K562 (cell line): ENCODE data around the gene DNASE1L1. TPM values are rescaled to one million over a fixed set of nuclear protein-coding genes. Genes with fewer than 3 reads are reported as not detected.

ENCODE experiments used
- BRCA1 ChIP-seq, 2 experiments: fragments of 450-650 bp in 1 of 2; sonication (generic) in 1 of 2; formaldehyde crosslinking in 1 of 2; IDR thresholded peaks; 2 replicates each; pipeline versions ENCODE4 v1.5.0 to v1.6.1; 2017 to 2020; ENCODE audit warnings: mild to moderate bottlenecking in 1 of 2, missing genetic modification reagents in 1 of 2
- BRF1 ChIP-seq: IDR thresholded peaks from 3 replicates; pipeline ENCODE4 v1.6.1; 2011; ENCODE audit warnings: borderline replicate concordance, mild to moderate bottlenecking; ENCODE audit not compliant: insufficient read length; ENCODE audit errors: extremely low read depth
- CCNT2 ChIP-seq: IDR thresholded peaks from 2 replicates; pipeline ENCODE4 v1.6.1; 2011; ENCODE audit warnings: borderline replicate concordance, low read depth, mild to moderate bottlenecking, moderate library complexity, mixed read lengths, low read length; ENCODE audit not compliant: insufficient read length; ENCODE audit errors: extremely low read depth
- GABPA ChIP-seq: fragments of 200-800 bp; sonication (Bioruptor generic); conservative IDR thresholded peaks from 2 replicates; pipeline ENCODE4 v1.6.1; 2016; ENCODE audit warnings: low read depth, missing genetic modification characterization, missing compliant biosample characterization
- JUND ChIP-seq, 2 experiments: IDR thresholded peaks; 2 replicates in 1 of 2; 3 replicates in 1 of 2; pipeline ENCODE4 v1.6.1; 2011; ENCODE audit warnings: borderline replicate concordance in 2 of 2, low read depth in 2 of 2, low read length in 2 of 2, improper control_type of control experiment in 1 of 2, missing biosample characterization in 1 of 2, missing genetic modification characterization in 1 of 2, missing genetic modification reagents in 1 of 2
- NFATC3 ChIP-seq: fragments of 450-650 bp; IDR thresholded peaks from 2 replicates; pipeline ENCODE4 v1.6.1; 2017; ENCODE audit warnings: mild to moderate bottlenecking
- OTX1 ChIP-seq: fragments of 450-650 bp; formaldehyde crosslinking; IDR thresholded peaks from 2 replicates; pipeline ENCODE4 v1.4.0; 2022; ENCODE audit warnings: mild to moderate bottlenecking
- PHF8 ChIP-seq: fragments of 200-600 bp; sonication (generic); IDR thresholded peaks from 2 replicates; pipeline ENCODE4 v1.6.1; 2012; ENCODE audit warnings: mixed run types, mild to moderate bottlenecking, inconsistent platforms, low read length, moderate library complexity, borderline replicate concordance
- SMAD4 ChIP-seq: fragments of 250-450 bp; sonication (Bioruptor Pico); conservative IDR thresholded peaks from 2 replicates; pipeline ENCODE4 v1.8.0; 2021; ENCODE audit warnings: inconsistent platforms, mild to moderate bottlenecking, moderate library complexity
- YBX1 ChIP-seq: fragments of 450-650 bp; IDR thresholded peaks from 2 replicates; pipeline ENCODE4 v1.7.1; 2016; ENCODE audit warnings: mild to moderate bottlenecking
- ZBTB7A ChIP-seq: IDR thresholded peaks from 2 replicates; pipeline ENCODE4 v1.6.1; 2011; ENCODE audit warnings: low read depth, mild to moderate bottlenecking, low read length, moderate library complexity, borderline replicate concordance; ENCODE audit not compliant: control insufficient read depth
- polyA plus RNA-seq, 8 experiments: library from polyadenylated mRNA; depleted of rRNA in 4 of 8; stranded (reverse) in 5 of 8; unstranded in 3 of 8; fragments of >200 nt; fragmentation: Nextera tagmentation in 2 of 8; fragmentation: Illumina TruSeq in 1 of 8; extraction: Ambion mirVana in 2 of 8; extraction: Trizol in 1 of 8; gene quantifications; 2 replicates each; pipeline versions ENCODE4 v1.2.1 to v1.2.3, GENCODE V29; 2011 to 2014; ENCODE audit warnings: inconsistent platforms in 1 of 8, missing spikeins in 1 of 8
- total RNA-seq, 7 experiments: library from RNA; depleted of rRNA in 6 of 7; stranded (reverse); fragments of >200 nt in 6 of 7; fragmentation: Illumina TruSeq in 2 of 7; extraction: Trizol in 2 of 7; gene quantifications; 2 replicates each; pipeline versions ENCODE4 v1.2.1 to v1.2.3, GENCODE V29; 2011 to 2021; ENCODE audit warnings: low replicate concordance in 1 of 7
- TF ChIP-seq, protein P1 (sequence below): fragments of 450-650 bp; formaldehyde crosslinking; IDR thresholded peaks from 2 replicates; pipeline ENCODE4 v1.4.0; 2022; ENCODE audit warnings: missing genetic modification characterization
- TF ChIP-seq, protein P2 (sequence below): fragments of 250-450 bp; sonication (Bioruptor Pico); IDR thresholded peaks from 2 replicates; pipeline ENCODE4 v1.4.0; 2020; ENCODE audit warnings: mild to moderate bottlenecking
- TF ChIP-seq, protein P3 (sequence below), 2 experiments: fragments of 450-650 bp; IDR thresholded peaks; 2 replicates each; pipeline ENCODE4 v1.6.1; 2016
- TF ChIP-seq, protein P4 (sequence below), 3 experiments: fragments of 200-800 bp in 1 of 3; fragments of 250-450 bp in 1 of 3; fragments of 450-650 bp in 1 of 3; sonication (Bioruptor Pico) in 1 of 3; sonication (Bioruptor generic) in 1 of 3; formaldehyde crosslinking in 1 of 3; IDR thresholded peaks; 2 replicates each; pipeline versions ENCODE4 v1.6.1 to v1.8.0; 2016 to 2022; ENCODE audit warnings: mild to moderate bottlenecking in 2 of 3, missing genetic modification characterization in 2 of 3, missing compliant biosample characterization in 1 of 3, moderate library complexity in 1 of 3
- TF ChIP-seq, protein P5 (sequence below): fragments of 250-450 bp; sonication (Bioruptor Pico); IDR thresholded peaks from 2 replicates; pipeline ENCODE4 v1.6.1; 2021; ENCODE audit warnings: mild to moderate bottlenecking

Gene DNASE1L1
- total and polyA plus RNA-seq, 9 of the 15 experiments (the other 6 are each of a cell fraction or from before 2014, with no cell fraction given): 0.73 to 12.6 (median 7.9) TPM

DNA sequence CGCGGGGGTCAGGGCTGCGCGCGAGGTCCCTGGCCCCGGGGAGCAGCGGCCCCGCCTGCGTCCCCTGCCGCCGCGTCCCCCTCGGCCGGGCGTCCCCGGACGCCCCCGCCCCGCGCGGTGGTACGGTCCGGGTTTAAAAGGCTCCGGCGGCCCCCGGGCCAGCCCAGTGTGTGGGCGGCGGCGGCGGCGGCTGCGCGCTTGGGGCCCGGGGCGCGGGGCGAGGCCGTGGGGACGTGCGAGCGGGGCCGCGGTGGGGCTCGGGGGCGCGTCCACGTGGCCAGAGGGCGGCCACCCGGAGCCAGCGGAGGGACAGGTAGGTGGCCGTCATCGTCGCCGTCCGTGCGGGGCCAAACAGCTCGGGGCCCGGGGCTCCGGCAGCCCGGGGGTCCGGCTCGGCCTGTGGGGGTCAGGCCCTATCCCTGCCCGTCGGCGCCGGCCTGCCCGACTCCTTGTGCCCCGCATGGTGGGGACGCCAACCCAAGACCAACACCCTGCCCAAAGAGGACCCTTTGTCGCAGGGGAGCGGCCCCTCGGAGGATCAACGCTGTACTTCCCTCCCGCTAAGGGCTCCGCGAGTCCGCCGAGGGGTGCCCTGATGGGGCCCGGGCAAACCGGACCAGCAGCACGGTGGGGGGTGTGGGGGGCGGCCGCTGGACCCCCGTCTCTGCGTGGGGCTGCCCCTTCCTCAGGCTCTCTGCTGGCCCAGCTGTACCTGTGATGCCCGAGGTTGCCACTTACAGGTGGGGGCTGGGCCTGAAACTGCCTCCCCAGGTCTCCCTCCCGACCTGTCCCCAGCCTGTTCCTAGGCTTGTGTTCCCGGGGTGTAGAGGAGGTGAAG lies 49.3 kb upstream of the DNASE1L1 start, which contains the start of gene PLXNA3 (continued):
- TF ChIP-seq, protein P1, sequence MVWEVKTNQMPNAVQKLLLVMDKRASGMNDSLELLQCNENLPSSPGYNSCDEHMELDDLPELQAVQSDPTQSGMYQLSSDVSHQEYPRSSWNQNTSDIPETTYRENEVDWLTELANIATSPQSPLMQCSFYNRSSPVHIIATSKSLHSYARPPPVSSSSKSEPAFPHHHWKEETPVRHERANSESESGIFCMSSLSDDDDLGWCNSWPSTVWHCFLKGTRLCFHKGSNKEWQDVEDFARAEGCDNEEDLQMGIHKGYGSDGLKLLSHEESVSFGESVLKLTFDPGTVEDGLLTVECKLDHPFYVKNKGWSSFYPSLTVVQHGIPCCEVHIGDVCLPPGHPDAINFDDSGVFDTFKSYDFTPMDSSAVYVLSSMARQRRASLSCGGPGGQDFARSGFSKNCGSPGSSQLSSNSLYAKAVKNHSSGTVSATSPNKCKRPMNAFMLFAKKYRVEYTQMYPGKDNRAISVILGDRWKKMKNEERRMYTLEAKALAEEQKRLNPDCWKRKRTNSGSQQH (CRISPR knock-in tag): no peak
- TF ChIP-seq OTX1 (no peak), ZBTB7A (peak; percentile 17; the same call in 1 of the 2 replicates), PHF8 (peak; percentile 69; the same call in 1 of the 2 replicates), BRCA1 (IDR thresholded peaks at IDR 0.05) (no peak), BRCA1 (CRISPR knock-in tag; IDR thresholded peaks at IDR 0.05) (no peak), CCNT2 (peak; percentile 61), BRF1 (no peak), GABPA (tag) (no peak), NFATC3 (no peak), SMAD4 (peak; percentile 5), YBX1 (no peak), JUND (IDR thresholded peaks at IDR 0.05; ENCODE audit: borderline replicate concordance, low read depth, low read length) (peak; percentile 43; the same call in 1 of the 2 replicates), JUND (tag; IDR thresholded peaks at IDR 0.05; ENCODE audit: borderline replicate concordance, low read depth, low read length) (no peak)
- TF ChIP-seq, protein P2, sequence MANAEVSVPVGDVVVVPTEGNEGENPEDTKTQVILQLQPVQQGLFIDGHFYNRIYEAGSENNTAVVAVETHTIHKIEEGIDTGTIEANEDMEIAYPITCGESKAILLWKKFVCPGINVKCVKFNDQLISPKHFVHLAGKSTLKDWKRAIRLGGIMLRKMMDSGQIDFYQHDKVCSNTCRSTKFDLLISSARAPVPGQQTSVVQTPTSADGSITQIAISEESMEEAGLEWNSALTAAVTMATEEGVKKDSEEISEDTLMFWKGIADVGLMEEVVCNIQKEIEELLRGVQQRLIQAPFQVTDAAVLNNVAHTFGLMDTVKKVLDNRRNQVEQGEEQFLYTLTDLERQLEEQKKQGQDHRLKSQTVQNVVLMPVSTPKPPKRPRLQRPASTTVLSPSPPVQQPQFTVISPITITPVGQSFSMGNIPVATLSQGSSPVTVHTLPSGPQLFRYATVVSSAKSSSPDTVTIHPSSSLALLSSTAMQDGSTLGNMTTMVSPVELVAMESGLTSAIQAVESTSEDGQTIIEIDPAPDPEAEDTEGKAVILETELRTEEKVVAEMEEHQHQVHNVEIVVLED (CRISPR knock-in tag): peak; percentile 22
- TF ChIP-seq, protein P3, sequence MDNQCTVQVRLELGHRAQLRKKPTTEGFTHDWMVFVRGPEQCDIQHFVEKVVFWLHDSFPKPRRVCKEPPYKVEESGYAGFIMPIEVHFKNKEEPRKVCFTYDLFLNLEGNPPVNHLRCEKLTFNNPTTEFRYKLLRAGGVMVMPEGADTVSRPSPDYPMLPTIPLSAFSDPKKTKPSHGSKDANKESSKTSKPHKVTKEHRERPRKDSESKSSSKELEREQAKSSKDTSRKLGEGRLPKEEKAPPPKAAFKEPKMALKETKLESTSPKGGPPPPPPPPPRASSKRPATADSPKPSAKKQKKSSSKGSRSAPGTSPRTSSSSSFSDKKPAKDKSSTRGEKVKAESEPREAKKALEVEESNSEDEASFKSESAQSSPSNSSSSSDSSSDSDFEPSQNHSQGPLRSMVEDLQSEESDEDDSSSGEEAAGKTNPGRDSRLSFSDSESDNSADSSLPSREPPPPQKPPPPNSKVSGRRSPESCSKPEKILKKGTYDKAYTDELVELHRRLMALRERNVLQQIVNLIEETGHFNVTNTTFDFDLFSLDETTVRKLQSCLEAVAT (IDR thresholded peaks at IDR 0.05): no peak
- TF ChIP-seq, protein P4, sequence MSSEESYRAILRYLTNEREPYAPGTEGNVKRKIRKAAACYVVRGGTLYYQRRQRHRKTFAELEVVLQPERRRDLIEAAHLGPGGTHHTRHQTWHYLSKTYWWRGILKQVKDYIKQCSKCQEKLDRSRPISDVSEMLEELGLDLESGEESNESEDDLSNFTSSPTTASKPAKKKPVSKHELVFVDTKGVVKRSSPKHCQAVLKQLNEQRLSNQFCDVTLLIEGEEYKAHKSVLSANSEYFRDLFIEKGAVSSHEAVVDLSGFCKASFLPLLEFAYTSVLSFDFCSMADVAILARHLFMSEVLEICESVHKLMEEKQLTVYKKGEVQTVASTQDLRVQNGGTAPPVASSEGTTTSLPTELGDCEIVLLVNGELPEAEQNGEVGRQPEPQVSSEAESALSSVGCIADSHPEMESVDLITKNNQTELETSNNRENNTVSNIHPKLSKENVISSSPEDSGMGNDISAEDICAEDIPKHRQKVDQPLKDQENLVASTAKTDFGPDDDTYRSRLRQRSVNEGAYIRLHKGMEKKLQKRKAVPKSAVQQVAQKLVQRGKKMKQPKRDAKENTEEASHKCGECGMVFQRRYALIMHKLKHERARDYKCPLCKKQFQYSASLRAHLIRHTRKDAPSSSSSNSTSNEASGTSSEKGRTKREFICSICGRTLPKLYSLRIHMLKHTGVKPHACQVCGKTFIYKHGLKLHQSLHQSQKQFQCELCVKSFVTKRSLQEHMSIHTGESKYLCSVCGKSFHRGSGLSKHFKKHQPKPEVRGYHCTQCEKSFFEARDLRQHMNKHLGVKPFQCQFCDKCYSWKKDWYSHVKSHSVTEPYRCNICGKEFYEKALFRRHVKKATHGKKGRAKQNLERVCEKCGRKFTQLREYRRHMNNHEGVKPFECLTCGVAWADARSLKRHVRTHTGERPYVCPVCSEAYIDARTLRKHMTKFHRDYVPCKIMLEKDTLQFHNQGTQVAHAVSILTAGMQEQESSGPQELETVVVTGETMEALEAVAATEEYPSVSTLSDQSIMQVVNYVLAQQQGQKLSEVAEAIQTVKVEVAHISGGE (CRISPR knock-in tag; IDR thresholded peaks at IDR 0.05): 0 out of 6 replicates have a peak, but pooled peaks of 1 of the 3 experiments have one; percentile 28
- TF ChIP-seq, protein P5, sequence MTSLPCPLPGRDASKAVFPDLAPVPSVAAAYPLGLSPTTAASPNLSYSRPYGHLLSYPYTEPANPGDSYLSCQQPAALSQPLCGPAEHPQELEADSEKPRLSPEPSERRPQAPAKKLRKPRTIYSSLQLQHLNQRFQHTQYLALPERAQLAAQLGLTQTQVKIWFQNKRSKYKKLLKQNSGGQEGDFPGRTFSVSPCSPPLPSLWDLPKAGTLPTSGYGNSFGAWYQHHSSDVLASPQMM (CRISPR knock-in tag): no peak
